Chondrocyte (in vitro differentiated cells): ENCODE results near the gene PYCR2. TPM values are rescaled to one million over a fixed set of nuclear protein-coding genes. Genes with fewer than 3 reads are reported as not detected.

ENCODE experiments used
- DNase-seq: peaks from one replicate; pipeline ENCODE4 v3.0.0; 2021; ENCODE audit warnings: mixed read lengths, low spot score
- H3K27ac Mint-ChIP-seq: one replicate; pipeline ENCODE4 v1.8.0; 2021; ENCODE audit warnings: mild to moderate bottlenecking, moderate library complexity, mixed read lengths; ENCODE audit not compliant: unreplicated experiment
- H3K27me3 Mint-ChIP-seq: 2 replicates; pipeline ENCODE4 v1.8.0; 2021; ENCODE audit warnings: low read depth, mixed read lengths
- H3K36me3 Mint-ChIP-seq: 2 replicates; pipeline ENCODE4 v1.8.0; 2021; ENCODE audit warnings: low read depth, mixed read lengths
- H3K4me1 Mint-ChIP-seq: 2 replicates; pipeline ENCODE4 v1.8.0; 2021; ENCODE audit warnings: low read depth, mild to moderate bottlenecking, mixed read lengths
- H3K4me3 Mint-ChIP-seq: one replicate; pipeline ENCODE4 v1.8.0; 2021; ENCODE audit warnings: mild to moderate bottlenecking, moderate library complexity, mixed read lengths; ENCODE audit not compliant: unreplicated experiment
- H3K9me3 Mint-ChIP-seq: 2 replicates; pipeline ENCODE4 v1.8.0; 2021; ENCODE audit warnings: low read depth, mixed read lengths
- CTCF ChIP-seq: fragments of 200-600 bp; sonication (generic); IDR thresholded peaks from 2 replicates; pipeline ENCODE4 v1.5.0; 2021; ENCODE audit warnings: antibody characterized with exemption, mild to moderate bottlenecking, moderate library complexity
- total RNA-seq: library from RNA; stranded (reverse); gene quantifications from 3 replicates; pipeline ENCODE4 v1.2.1, GENCODE V29; 2021

Gene PYCR2
- total RNA-seq, 1 donor from 2014 or later, result 43.4 TPM

- Mint-ChIP-seq H3K36me3 (peaks cover 1% of the 10 kb centered on the region), H3K4me3 (peak overlapping the region; percentile 91), H3K9me3 (no peaks in the 10 kb centered on the region), H3K27ac (no peak overlapping the region), H3K27me3 (no peaks in the 10 kb centered on the region), H3K4me1 (peaks cover 37% of the 10 kb centered on the region)
- DNase-seq, result no peak
- no peak for TF ChIP-seq CTCF
Measured at GRCh38 chr1:225883616-225884265, 40.3 kb downstream of the PYCR2 start.

- no peak for DNase-seq
- Mint-ChIP-seq H3K27me3 (no peaks in the 10 kb centered on the region), H3K27ac (peak overlapping the region; percentile 41), H3K36me3 (peaks cover 1% of the 10 kb centered on the region), H3K9me3 (no peaks in the 10 kb centered on the region), H3K4me1 (peaks cover 45% of the 10 kb centered on the region), H3K4me3 (peak overlapping the region; percentile 91)
- peak; percentile 42 for TF ChIP-seq CTCF
Measured at GRCh38 chr1:225882694-225883615, 41.1 kb downstream of the PYCR2 start.

- Mint-ChIP-seq H3K27me3 (no peaks in the 10 kb centered on the region), H3K27ac (peak within 1 kb of the TSS; percentile 91), H3K4me3 (peak within 1 kb of the TSS; percentile 91), H3K36me3 (peaks cover 1% of the 10 kb centered on the region), H3K9me3 (no peaks in the 10 kb centered on the region), H3K4me1 (peaks cover 53% of the 10 kb centered on the region)
- DNase-seq, result no peak
- peak; percentile 64 for TF ChIP-seq CTCF
Measured at GRCh38 chr1:225881959-225882693, 41.9 kb downstream of the PYCR2 start, which contains the start of gene TMEM63A. TSS of gene TMEM63A (minus strand) at chr1:225882380. CDS start at chr1:225877580, 4,800 bp downstream.

GRCh38 chr1:225881081-225881958 is 42.7 kb downstream of the PYCR2 start:
- TF ChIP-seq CTCF, result no peak
- peaks cover 1% of the 10 kb centered on the region for H3K36me3 Mint-ChIP-seq
- H3K4me1 Mint-ChIP-seq, result peaks cover 56% of the 10 kb centered on the region
- peak; percentile 82 for DNase-seq
- H3K9me3 Mint-ChIP-seq, result no peaks in the 10 kb centered on the region
- peak overlapping the region; percentile 91 for H3K4me3 Mint-ChIP-seq
- H3K27ac Mint-ChIP-seq, result peak overlapping the region; percentile 91
- no peaks in the 10 kb centered on the region for H3K27me3 Mint-ChIP-seq
